ENCODE results near the gene BRCA1.
"Not testable (repeated sequence)": the region's sequence is repeated elsewhere in the genome, so short reads cannot be mapped to it uniquely, and the experiment has no call there.

BRCA1 gene

GRCh38 chr17:43018008-43018853 is 106.9 kb downstream of the BRCA1 start:
- Mint-ChIP-seq H3K4me1 (ENCODE audit: low read depth) (peaks cover 16% of the 10 kb centered on the region), H3K36me3 (ENCODE audit: low read depth) (peaks cover 13% of the 10 kb centered on the region), H3K27me3 (ENCODE audit: low read depth) (peaks cover 4% of the 10 kb centered on the region), H3K27ac (peak overlapping the region; percentile 6), H3K4me3 (no peak overlapping the region), H3K9me3 (no peaks in the 10 kb centered on the region)

- Mint-ChIP-seq H3K36me3 (ENCODE audit: low read depth) (peaks cover 25% of the 10 kb centered on the region), H3K4me1 (ENCODE audit: low read depth) (peaks cover 16% of the 10 kb centered on the region), H3K27me3 (ENCODE audit: low read depth) (peaks cover 4% of the 10 kb centered on the region), H3K9me3 (no peaks in the 10 kb centered on the region), H3K4me3 (no peak overlapping the region), H3K27ac (no peak overlapping the region)
Observed at GRCh38 chr17:43016216-43016615, 108.9 kb downstream of the BRCA1 start.

GRCh38 chr17:43015579-43015978 is 109.6 kb downstream of the BRCA1 start:
- no peak overlapping the region for H3K27ac Mint-ChIP-seq
- peaks cover 4% of the 10 kb centered on the region for H3K27me3 Mint-ChIP-seq (ENCODE audit: low read depth)
- peaks cover 16% of the 10 kb centered on the region for H3K4me1 Mint-ChIP-seq (ENCODE audit: low read depth)

GRCh38 chr17:43014649-43015542 is 110.3 kb downstream of the BRCA1 start:
- Mint-ChIP-seq H3K27me3 (ENCODE audit: low read depth) (peaks cover 4% of the 10 kb centered on the region), H3K4me3 (no peak overlapping the region), H3K27ac (no peak overlapping the region), H3K9me3 (no peaks in the 10 kb centered on the region), H3K4me1 (ENCODE audit: low read depth) (peaks cover 22% of the 10 kb centered on the region), H3K36me3 (ENCODE audit: low read depth) (peaks cover 32% of the 10 kb centered on the region)

More at GRCh38 chr17:43015579-43015978, 109.6 kb downstream of the BRCA1 start:
- Mint-ChIP-seq H3K4me3 (no peak overlapping the region), H3K36me3 (ENCODE audit: low read depth) (peaks cover 28% of the 10 kb centered on the region), H3K9me3 (no peaks in the 10 kb centered on the region)

GRCh38 chr17:43014020-43014648 is 111.0 kb downstream of the BRCA1 start:
- H3K27ac Mint-ChIP-seq: no peak overlapping the region
- no peaks in the 10 kb centered on the region for H3K27me3 Mint-ChIP-seq (ENCODE audit: low read depth)
- peaks cover 32% of the 10 kb centered on the region for H3K36me3 Mint-ChIP-seq (ENCODE audit: low read depth)

GRCh38 chr17:43013296-43013695 is 111.9 kb downstream of the BRCA1 start:
- peaks cover 18% of the 10 kb centered on the region for H3K4me1 Mint-ChIP-seq (ENCODE audit: low read depth)
- H3K36me3 Mint-ChIP-seq (ENCODE audit: low read depth): peaks cover 32% of the 10 kb centered on the region
- H3K27ac Mint-ChIP-seq: no peak overlapping the region
- H3K27me3 Mint-ChIP-seq (ENCODE audit: low read depth): no peaks in the 10 kb centered on the region
- H3K9me3 Mint-ChIP-seq: no peaks in the 10 kb centered on the region
- H3K4me3 Mint-ChIP-seq: no peak overlapping the region

More at GRCh38 chr17:43014020-43014648, 111.0 kb downstream of the BRCA1 start:
- Mint-ChIP-seq H3K4me3 (no peak overlapping the region), H3K4me1 (ENCODE audit: low read depth) (peaks cover 18% of the 10 kb centered on the region), H3K9me3 (no peaks in the 10 kb centered on the region)

GRCh38 chr17:43011728-43012472 is 113.3 kb downstream of the BRCA1 start:
- peaks cover 16% of the 10 kb centered on the region for H3K4me1 Mint-ChIP-seq (ENCODE audit: low read depth)
- no peak overlapping the region for H3K4me3 Mint-ChIP-seq
- H3K36me3 Mint-ChIP-seq (ENCODE audit: low read depth): peaks cover 32% of the 10 kb centered on the region
- no peak overlapping the region for H3K27ac Mint-ChIP-seq
- H3K27me3 Mint-ChIP-seq (ENCODE audit: low read depth): no peaks in the 10 kb centered on the region
- H3K9me3 Mint-ChIP-seq: no peaks in the 10 kb centered on the region

- no peak overlapping the region for H3K27ac Mint-ChIP-seq
- peaks cover 21% of the 10 kb centered on the region for H3K4me1 Mint-ChIP-seq (ENCODE audit: low read depth)
- no peaks in the 10 kb centered on the region for H3K9me3 Mint-ChIP-seq
- no peak overlapping the region for H3K4me3 Mint-ChIP-seq
- H3K27me3 Mint-ChIP-seq (ENCODE audit: low read depth): no peaks in the 10 kb centered on the region
- H3K36me3 Mint-ChIP-seq (ENCODE audit: low read depth): peaks cover 33% of the 10 kb centered on the region
Observed at GRCh38 chr17:43010667-43011308, 114.4 kb downstream of the BRCA1 start.

GRCh38 chr17:43006639-43007551 is 118.3 kb downstream of the BRCA1 start, which contains the start of gene IFI35:
IFI35 (plus strand) TSS chr17:43006784; CDS start chr17:43006948, 164 bp downstream.
- Mint-ChIP-seq H3K36me3 (ENCODE audit: low read depth) (peaks cover 25% of the 10 kb centered on the region), H3K27ac (peak within 1 kb of the TSS; percentile 100), H3K4me1 (ENCODE audit: low read depth) (peaks cover 16% of the 10 kb centered on the region), H3K9me3 (no peaks in the 10 kb centered on the region), H3K27me3 (ENCODE audit: low read depth) (no peaks in the 10 kb centered on the region), H3K4me3 (peak within 1 kb of the TSS; percentile 100)

- no peak overlapping the region for H3K4me3 Mint-ChIP-seq
- H3K9me3 Mint-ChIP-seq: no peaks in the 10 kb centered on the region
- H3K27me3 Mint-ChIP-seq (ENCODE audit: low read depth): no peaks in the 10 kb centered on the region
- H3K27ac Mint-ChIP-seq: peak overlapping the region; percentile 31
- peaks cover 35% of the 10 kb centered on the region for H3K36me3 Mint-ChIP-seq (ENCODE audit: low read depth)
- H3K4me1 Mint-ChIP-seq (ENCODE audit: low read depth): peaks cover 21% of the 10 kb centered on the region
Observed at GRCh38 chr17:43003542-43004172, 121.5 kb downstream of the BRCA1 start.

GRCh38 chr17:43000894-43001293 is 124.3 kb downstream of the BRCA1 start:
- Mint-ChIP-seq H3K36me3 (ENCODE audit: low read depth) (peaks cover 33% of the 10 kb centered on the region), H3K4me1 (ENCODE audit: low read depth) (peaks cover 20% of the 10 kb centered on the region)
- H3K27me3 Mint-ChIP-seq (ENCODE audit: low read depth); H3K4me3 Mint-ChIP-seq; H3K9me3 Mint-ChIP-seq; H3K27ac Mint-ChIP-seq: not testable (repeated sequence)

- Mint-ChIP-seq H3K27me3 (ENCODE audit: low read depth) (no peaks in the 10 kb centered on the region), H3K27ac (peak overlapping the region; percentile 92), H3K4me3 (peak overlapping the region; percentile 90), H3K9me3 (no peaks in the 10 kb centered on the region), H3K36me3 (ENCODE audit: low read depth) (peaks cover 36% of the 10 kb centered on the region), H3K4me1 (ENCODE audit: low read depth) (peaks cover 20% of the 10 kb centered on the region)
Observed at GRCh38 chr17:42999003-42999525, 126.1 kb downstream of the BRCA1 start.
